T47D (cell line): ENCODE data around the gene CCM2.

Experiments
- DNase-seq, 2 experiments: peaks; one replicate each; pipeline versions ENCODE4 v3.0.0 to v3.0.0-alpha.2; 2011 to 2012; ENCODE audit warnings: low read depth in 1 of 2, low spot score in 1 of 2
- JUND ChIP-seq: IDR thresholded peaks from 2 replicates; pipeline ENCODE4 v1.6.1; 2012; ENCODE audit warnings: low read depth
- in situ Hi-C: cut with HindIII; loops from 2 replicates; pipeline ENCODE4 v1.10.0; 2016; ENCODE audit warnings: low sequenced_read_pairs, low pct_unique_long_range_greater_than_20kb

The CCM2 gene

GRCh38 chr7:45082831-45083331, 82.9 kb downstream of the CCM2 start:
- DNase-seq = peak in 1 of 2 experiments; percentile 21
- in situ Hi-C loops = no loop called here
- no peak for TF ChIP-seq JUND

- no peak for TF ChIP-seq JUND
- in situ Hi-C loops = no loop called here
- DNase-seq = no peak
Measured at GRCh38 chr7:45084336-45084735, 84.3 kb downstream of the CCM2 start.

GRCh38 chr7:45084901-45085618, 85.1 kb downstream of the CCM2 start:
- no peak for DNase-seq
- no peak for TF ChIP-seq JUND
- in situ Hi-C loops = no loop called here

GRCh38 chr7:45085619-45086200, 85.7 kb downstream of the CCM2 start:
- no peak for DNase-seq
- in situ Hi-C loops = no loop called here

GRCh38 chr7:45086331-45087065, 86.5 kb downstream of the CCM2 start:
- DNase-seq = peak; percentile 45 to 61
- in situ Hi-C loops = no loop called here
- TF ChIP-seq JUND = no peak

More at GRCh38 chr7:45085619-45086200, 85.7 kb downstream of the CCM2 start:
- TF ChIP-seq JUND = no peak

- DNase-seq = no peak
- TF ChIP-seq JUND = no peak
- in situ Hi-C loops = no loop called here
Measured at GRCh38 chr7:45087301-45088145, 87.5 kb downstream of the CCM2 start.

GRCh38 chr7:45088146-45088701, 88.2 kb downstream of the CCM2 start:
- TF ChIP-seq JUND = no peak
- DNase-seq = no peak
- in situ Hi-C loops = no loop called here

- no peak for TF ChIP-seq JUND
- in situ Hi-C loops = no loop called here
- no peak for DNase-seq
Measured at GRCh38 chr7:45088821-45089340, 88.9 kb downstream of the CCM2 start, which contains the start of gene NACAD. Gene NACAD, minus strand, starts transcription at chr7:45088969. Its CDS starts 75 bp downstream, at chr7:45088894.

GRCh38 chr7:45089341-45089891, 89.4 kb downstream of the CCM2 start:
- in situ Hi-C loops = no loop called here
- no peak for TF ChIP-seq JUND
- peak; percentile 73 to 81 for DNase-seq

- TF ChIP-seq JUND = no peak
- in situ Hi-C loops = no loop called here
- DNase-seq = no peak
Measured at GRCh38 chr7:45092100-45092930, 92.3 kb downstream of the CCM2 start.

- TF ChIP-seq JUND = no peak
- no peak for DNase-seq
- in situ Hi-C loops = no loop called here
Measured at GRCh38 chr7:45092931-45093235, 92.9 kb downstream of the CCM2 start.
